Suprapubic skin (tissue), 4 donors: ENCODE measurements around the gene SIRT7. TPM values are rescaled to one million over a fixed set of nuclear protein-coding genes. Genes with fewer than 3 reads are reported as not detected.
A peak's percentile ranks its signal among the peaks of the same experiment; 100 is the strongest.

Experiments
- DNase-seq, 2 donors: peaks; one replicate each; pipeline ENCODE4 v3.0.0-alpha.2; 2019; ENCODE audit warnings: low spot score in 2 of 2
- H3K27ac ChIP-seq: fragments of 200-600 bp; sonication (generic); one replicate; pipeline ENCODE4 v1.5.1; 2019
- H3K27me3 ChIP-seq: fragments of 200-600 bp; sonication (generic); one replicate; pipeline ENCODE4 v1.5.1; 2019
- H3K36me3 ChIP-seq: fragments of 200-600 bp; sonication (generic); one replicate; pipeline ENCODE4 v1.5.1; 2019
- H3K4me1 ChIP-seq: fragments of 200-600 bp; sonication (generic); one replicate; pipeline ENCODE4 v1.5.1; 2019
- H3K4me3 ChIP-seq: fragments of 200-600 bp; sonication (generic); one replicate; pipeline ENCODE4 v1.5.1; 2019; ENCODE audit warnings: mild to moderate bottlenecking
- H3K9me3 ChIP-seq: fragments of 200-600 bp; sonication (generic); one replicate; pipeline ENCODE4 v1.5.1; 2019
- EP300 ChIP-seq: sonication (generic); formaldehyde crosslinking; IDR thresholded peaks from one replicate; pipeline ENCODE4 v1.6.1; 2017; ENCODE audit warnings: antibody characterized with exemption
- POLR2A ChIP-seq, 2 donors: fragments of 450-650 bp; IDR thresholded peaks; one replicate each; pipeline ENCODE4 v1.6.1; 2017; ENCODE audit warnings: antibody characterized with exemption in 2 of 2, mild to moderate bottlenecking in 2 of 2, moderate library complexity in 2 of 2
- POLR2AphosphoS5 ChIP-seq, 3 donors: sonication (generic); formaldehyde crosslinking; IDR thresholded peaks; one replicate each; pipeline ENCODE4 v1.6.1; 2017; ENCODE audit warnings: antibody characterized with exemption in 3 of 3
- WGBS: methylation state at CpG from one replicate; pipeline ENCODE4 v1.1.5; 2018; 5-methylcytosine and 5-hydroxymethylcytosine counted together
- total RNA-seq, 4 donors: library from RNA; depleted of rRNA; stranded (reverse); fragments of >200 nt; gene quantifications; one replicate each; pipeline ENCODE4 v1.1.0, GENCODE V29; 2016
- TF ChIP-seq, protein P1 (sequence below), 2 donors: fragments of 200-600 bp in 1 of 2; fragments of 450-650 bp in 1 of 2; sonication (generic) in 1 of 2; IDR thresholded peaks; one replicate each; pipeline ENCODE4 v1.5.1; 2016 to 2019; ENCODE audit warnings: antibody characterized with exemption in 2 of 2, mild to moderate bottlenecking in 1 of 2, moderate library complexity in 1 of 2

SIRT7 gene
- total RNA-seq, 4 donors from 2014 or later: 30.7 to 52.4 (median 38.9) TPM

- no peak for TF ChIP-seq POLR2A (IDR thresholded peaks at IDR 0.05)
- no peak for TF ChIP-seq EP300
- TF ChIP-seq, protein P1, sequence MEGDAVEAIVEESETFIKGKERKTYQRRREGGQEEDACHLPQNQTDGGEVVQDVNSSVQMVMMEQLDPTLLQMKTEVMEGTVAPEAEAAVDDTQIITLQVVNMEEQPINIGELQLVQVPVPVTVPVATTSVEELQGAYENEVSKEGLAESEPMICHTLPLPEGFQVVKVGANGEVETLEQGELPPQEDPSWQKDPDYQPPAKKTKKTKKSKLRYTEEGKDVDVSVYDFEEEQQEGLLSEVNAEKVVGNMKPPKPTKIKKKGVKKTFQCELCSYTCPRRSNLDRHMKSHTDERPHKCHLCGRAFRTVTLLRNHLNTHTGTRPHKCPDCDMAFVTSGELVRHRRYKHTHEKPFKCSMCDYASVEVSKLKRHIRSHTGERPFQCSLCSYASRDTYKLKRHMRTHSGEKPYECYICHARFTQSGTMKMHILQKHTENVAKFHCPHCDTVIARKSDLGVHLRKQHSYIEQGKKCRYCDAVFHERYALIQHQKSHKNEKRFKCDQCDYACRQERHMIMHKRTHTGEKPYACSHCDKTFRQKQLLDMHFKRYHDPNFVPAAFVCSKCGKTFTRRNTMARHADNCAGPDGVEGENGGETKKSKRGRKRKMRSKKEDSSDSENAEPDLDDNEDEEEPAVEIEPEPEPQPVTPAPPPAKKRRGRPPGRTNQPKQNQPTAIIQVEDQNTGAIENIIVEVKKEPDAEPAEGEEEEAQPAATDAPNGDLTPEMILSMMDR (IDR thresholded peaks at IDR 0.05): no peak
- no peak for TF ChIP-seq POLR2AphosphoS5 (IDR thresholded peaks at IDR 0.05)
- Histone ChIP-seq H3K27ac (no peak overlapping the region), H3K36me3 (no peaks in the 10 kb centered on the region), H3K27me3 (peaks cover 66% of the 10 kb centered on the region), H3K4me1 (peaks cover 45% of the 10 kb centered on the region), H3K9me3 (no peaks in the 10 kb centered on the region), H3K4me3 (no peak overlapping the region)
- 69% methylated on average over 27 of the region's 37 CpGs for WGBS
- no peak for DNase-seq
Observed at GRCh38 chr17:81962499-81963441, 44.8 kb upstream of the SIRT7 start.

GRCh38 chr17:81961521-81962498 is 43.8 kb upstream of the SIRT7 start:
- Histone ChIP-seq H3K4me3 (peak overlapping the region; percentile 47), H3K27ac (no peak overlapping the region), H3K27me3 (peaks cover 70% of the 10 kb centered on the region), H3K4me1 (peaks cover 35% of the 10 kb centered on the region), H3K9me3 (no peaks in the 10 kb centered on the region), H3K36me3 (no peaks in the 10 kb centered on the region)
- no peak for TF ChIP-seq EP300
- no peak for TF ChIP-seq POLR2A (IDR thresholded peaks at IDR 0.05)
- TF ChIP-seq, protein P1 (IDR thresholded peaks at IDR 0.05): no peak
- no peak for TF ChIP-seq POLR2AphosphoS5 (IDR thresholded peaks at IDR 0.05)
- WGBS: 42% methylated on average over 8 of the region's 82 CpGs
- DNase-seq: no peak

DNA sequence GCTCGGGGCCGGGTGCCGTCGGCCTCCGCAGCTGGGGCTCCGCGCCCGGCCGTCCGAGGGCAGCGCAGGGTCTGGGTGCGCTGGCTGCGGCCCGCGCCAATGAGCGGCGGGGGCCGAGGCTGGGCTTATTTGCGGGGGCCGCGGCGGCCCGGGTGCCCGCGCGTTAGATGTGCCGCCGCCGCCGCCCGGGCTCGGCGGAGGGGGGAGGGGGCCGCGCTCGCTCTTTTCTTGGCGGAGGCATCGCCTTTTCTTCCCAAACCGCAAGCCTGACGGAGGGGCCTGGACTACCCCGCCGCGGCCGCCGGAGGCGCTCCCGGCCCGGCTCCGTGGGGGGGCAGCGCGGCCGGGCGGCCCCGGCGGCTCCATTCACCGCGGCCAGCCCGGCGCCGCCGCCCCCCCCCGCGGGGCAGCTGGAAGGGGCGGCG is 43.1 kb upstream of the SIRT7 start, which contains the start of gene NOTUM:
Gene NOTUM, minus strand, starts transcription at position 101 of the 425 bp plus-strand sequence. CDS start 278 bp downstream, outside the sequence.
- WGBS: no CpG with 5 or more reads among the region's 65 CpGs
- TF ChIP-seq POLR2AphosphoS5 (IDR thresholded peaks at IDR 0.05): no peak
- TF ChIP-seq, protein P1 (IDR thresholded peaks at IDR 0.05): peak in 1 of 2 donors; percentile 26
- no peak for DNase-seq

GRCh38 chr17:81960130-81960958 is 42.4 kb upstream of the SIRT7 start:
- no peak for DNase-seq
- peak overlapping the region; percentile 47 for H3K4me3 ChIP-seq
- 4% methylated on average over 31 of the region's 98 CpGs for WGBS

More for the DNA sequence above, 43.1 kb upstream of the SIRT7 start, which contains the start of gene NOTUM:
- Histone ChIP-seq H3K36me3 (no peaks in the 10 kb centered on the region), H3K27me3 (peaks cover 70% of the 10 kb centered on the region), H3K27ac (no peak within 1 kb of the TSS), H3K9me3 (no peaks in the 10 kb centered on the region), H3K4me3 (peak within 1 kb of the TSS; percentile 47), H3K4me1 (peaks cover 32% of the 10 kb centered on the region)

More at GRCh38 chr17:81960130-81960958, 42.4 kb upstream of the SIRT7 start:
- H3K4me1 ChIP-seq: peaks cover 32% of the 10 kb centered on the region
- TF ChIP-seq EP300: no peak
- no peak for TF ChIP-seq POLR2A (IDR thresholded peaks at IDR 0.05)
- TF ChIP-seq POLR2AphosphoS5 (IDR thresholded peaks at IDR 0.05): no peak
- TF ChIP-seq, protein P1 (IDR thresholded peaks at IDR 0.05): no peak
- no peaks in the 10 kb centered on the region for H3K36me3 ChIP-seq
- H3K27me3 ChIP-seq: peaks cover 70% of the 10 kb centered on the region
- no peak overlapping the region for H3K27ac ChIP-seq
- H3K9me3 ChIP-seq: no peaks in the 10 kb centered on the region
